Natural killer cell (primary cell): ENCODE results near the gene LATS1. TPM values are rescaled to one million over a fixed set of nuclear protein-coding genes. Genes with fewer than 3 reads are reported as not detected.
A peak's percentile ranks its signal among the peaks of the same experiment; 100 is the strongest.
"Not testable (repeated sequence)": the region's sequence is repeated elsewhere in the genome, so short reads cannot be mapped to it uniquely, and the experiment has no call there.

Experiments
- ATAC-seq, 3 donors: fragments of 150-1000 bp in 2 of 3; fragments of 200-7000 bp in 1 of 3; cut with Tn5 transposase; 1 replicate in 1 of 3; 2 replicates in 2 of 3; pipeline ENCODE4 v1.10.0; 2021; ENCODE audit warnings: mild to moderate bottlenecking in 2 of 3, moderate library complexity in 2 of 3
- DNase-seq, 2 donors: peaks; one replicate each; pipeline versions ENCODE4 v3.0.0 to v3.0.0-alpha.2; 2013 to 2021; ENCODE audit warnings: mixed read lengths in 1 of 2
- H3K27ac ChIP-seq: one replicate; pipeline ENCODE4 v1.5.1; 2013; ENCODE audit warnings: mild to moderate bottlenecking, low read length
- H3K27me3 ChIP-seq: one replicate; pipeline ENCODE4 v1.6.1; 2013; ENCODE audit warnings: low read length; ENCODE audit not compliant: control insufficient read depth, insufficient read depth
- H3K36me3 ChIP-seq: one replicate; pipeline ENCODE4 v1.6.1; 2013; ENCODE audit warnings: low read length; ENCODE audit not compliant: control insufficient read depth, insufficient read depth
- H3K4me1 ChIP-seq: one replicate; pipeline ENCODE4 v1.6.1; 2013; ENCODE audit warnings: low read length; ENCODE audit not compliant: control insufficient read depth, insufficient read depth
- H3K4me3 ChIP-seq: one replicate; pipeline ENCODE4 v1.5.1; 2013; ENCODE audit warnings: low read length
- H3K9me3 ChIP-seq: one replicate; pipeline ENCODE4 v1.6.1; 2013; ENCODE audit warnings: low read length; ENCODE audit not compliant: control insufficient read depth, insufficient read depth
- H3K27ac Mint-ChIP-seq, 2 donors: one replicate each; pipeline ENCODE4 v1.8.0; 2022; ENCODE audit warnings: mild to moderate bottlenecking in 2 of 2, mixed read lengths in 2 of 2, moderate library complexity in 1 of 2
- H3K27me3 Mint-ChIP-seq, 2 donors: one replicate each; pipeline ENCODE4 v1.8.0; 2022; ENCODE audit warnings: low read depth in 2 of 2, mixed read lengths in 2 of 2
- H3K36me3 Mint-ChIP-seq: one replicate; pipeline ENCODE4 v1.8.0; 2022; ENCODE audit warnings: mixed read lengths
- H3K4me1 Mint-ChIP-seq, 2 donors: one replicate each; pipeline ENCODE4 v1.8.0; 2022; ENCODE audit warnings: mixed read lengths in 2 of 2
- H3K4me3 Mint-ChIP-seq: one replicate; pipeline ENCODE4 v1.8.0; 2022; ENCODE audit warnings: mild to moderate bottlenecking, moderate library complexity, mixed read lengths
- H3K9me3 Mint-ChIP-seq, 2 donors: one replicate each; pipeline ENCODE4 v1.8.0; 2022; ENCODE audit warnings: mixed read lengths in 2 of 2
- CTCF ChIP-seq: fragments of 200-600 bp; IDR thresholded peaks from one replicate; pipeline ENCODE4 v1.8.0; 2022; ENCODE audit warnings: antibody characterized with exemption
- WGBS: methylation state at CpG from one replicate; pipeline ENCODE4 v1.1.7; 2013; ENCODE audit warnings: missing lambda C conversion rate; ENCODE audit not compliant: insufficient coverage; 5-methylcytosine and 5-hydroxymethylcytosine counted together
- intact Hi-C: fragments of 100-400 bp; cut with micrococcal nuclease; formaldehyde crosslinking; loops from one replicate; pipeline ENCODE4 v1.14.2; 2022
- total RNA-seq, 4 donors: library from RNA; stranded (reverse); fragments of 120-200 nt in 1 of 4; gene quantifications; one replicate each; pipeline versions ENCODE4 v1.2.3 to v1.2.4, GENCODE V29; 2013 to 2022

The LATS1 gene
- total RNA-seq, 3 donors from 2014 or later (not counting 1 experiment from before 2014, with no cell fraction given) = 37.9 to 52.5 (median 49.4) TPM

- H3K4me1 Mint-ChIP-seq = peaks cover 25 to 31% of the 10 kb centered on the region in 2 donors
- no peaks in the 10 kb centered on the region for H3K9me3 Mint-ChIP-seq
- Histone ChIP-seq H3K27ac (peak within 1 kb of the TSS; percentile 65), H3K4me1 (peaks cover 28% of the 10 kb centered on the region), H3K27me3 (no peaks in the 10 kb centered on the region), H3K36me3 (peaks cover 20% of the 10 kb centered on the region), H3K9me3 (no peaks in the 10 kb centered on the region), H3K4me3 (peak within 1 kb of the TSS; percentile 93)
- DNase-seq (peak; percentile 88 to 95), ATAC-seq (peak; percentile 73 to 81 (median 74))
- H3K4me3 Mint-ChIP-seq = peak within 1 kb of the TSS; percentile 98
- intact Hi-C loops = loop anchor here (1.0 to 10.0 kb wide), 3 partner anchors 28 to 199 kb away; partner anchors contain the start of genes LATS1 and PPIL4
- no peaks in the 10 kb centered on the region for H3K36me3 Mint-ChIP-seq
- 5% methylated on average over 41 of the region's 41 CpGs for WGBS
- peak within 1 kb of the TSS; percentile 90 to 94 for H3K27ac Mint-ChIP-seq
- no peaks in the 10 kb centered on the region for H3K27me3 Mint-ChIP-seq
- peak; percentile 45 for TF ChIP-seq CTCF
These were observed 28.4 kb upstream of the LATS1 start, which contains the start of gene NUP43 for GRCh38 chr6:149746147-149746946. Gene NUP43, minus strand, starts transcription at chr6:149746529. Its CDS starts 34 bp downstream, at chr6:149746495.

GRCh38 chr6:149745252-149745651 lies 27.4 kb upstream of the LATS1 start:
- H3K36me3 Mint-ChIP-seq, ATAC-seq, H3K27me3 Mint-ChIP-seq, H3K27ac ChIP-seq, H3K27me3 ChIP-seq, H3K9me3 ChIP-seq, H3K9me3 Mint-ChIP-seq, H3K4me3 ChIP-seq, DNase-seq: not testable (repeated sequence)
- Mint-ChIP-seq H3K4me1 (peaks cover 24 to 25% of the 10 kb centered on the region in 2 donors), H3K4me3 (peak overlapping the region; percentile 98), H3K27ac (peak overlapping the region; percentile 90 to 94)
- 90% methylated on average over 7 of the region's 10 CpGs for WGBS
- Histone ChIP-seq H3K36me3 (peaks cover 31% of the 10 kb centered on the region), H3K4me1 (peaks cover 18% of the 10 kb centered on the region)
- intact Hi-C loops = loop anchor here (5.0 to 10.0 kb wide), 2 partner anchors 190 to 198 kb away; partner anchors contain the start of gene PPIL4

- ATAC-seq (no peak), DNase-seq (no peak)
- no CpG with 5 or more reads among the region's 1 CpG for WGBS
- Mint-ChIP-seq H3K36me3 (no peaks in the 10 kb centered on the region), H3K27ac (no peak overlapping the region), H3K4me1 (no peaks in the 10 kb centered on the region), H3K4me3 (no peak overlapping the region), H3K27me3 (no peaks in the 10 kb centered on the region), H3K9me3 (no peaks in the 10 kb centered on the region)
- Histone ChIP-seq H3K27me3 (no peaks in the 10 kb centered on the region), H3K9me3 (no peaks in the 10 kb centered on the region), H3K4me1 (no peaks in the 10 kb centered on the region), H3K36me3 (peaks cover 50% of the 10 kb centered on the region), H3K4me3 (no peak overlapping the region), H3K27ac (no peak overlapping the region)
- intact Hi-C loops = no loop called here
- TF ChIP-seq CTCF = no peak
These were observed 17.0 kb upstream of the LATS1 start for GRCh38 chr6:149734915-149735314.

- H3K4me3 Mint-ChIP-seq = no peak overlapping the region
- H3K27me3 ChIP-seq = no peaks in the 10 kb centered on the region
- H3K4me3 ChIP-seq = no peak overlapping the region
- H3K36me3 Mint-ChIP-seq = no peaks in the 10 kb centered on the region
- 96% methylated on average over 2 of the region's 2 CpGs for WGBS
- H3K27ac Mint-ChIP-seq = no peak overlapping the region
- H3K9me3 Mint-ChIP-seq = no peaks in the 10 kb centered on the region
- intact Hi-C loops = no loop called here
- H3K27ac ChIP-seq = no peak overlapping the region
- H3K36me3 ChIP-seq = peaks cover 48% of the 10 kb centered on the region
- no peaks in the 10 kb centered on the region for H3K4me1 ChIP-seq
- DNase-seq = no peak
- no peak for TF ChIP-seq CTCF
- H3K9me3 ChIP-seq = no peaks in the 10 kb centered on the region
- H3K4me1 Mint-ChIP-seq = peaks cover 8 to 9% of the 10 kb centered on the region in 2 donors
- no peak for ATAC-seq
- no peaks in the 10 kb centered on the region for H3K27me3 Mint-ChIP-seq
These were observed 15.3 kb upstream of the LATS1 start for GRCh38 chr6:149733089-149733720.
